Stimulated activated CD8-positive, alpha-beta memory T cell treated with anti-CD3 and anti-CD28 coated beads, Interleukin-15, amount 100 ng/mL, for 48 hours (primary cell): Measurements from ENCODE around the gene PTGES3.
"Not testable (repeated sequence)": the region's sequence is repeated elsewhere in the genome, so short reads cannot be mapped to it uniquely, and the experiment has no call there.

ENCODE experiments used
- DNase-seq, 2 donors: peaks; one replicate each; pipeline ENCODE4 v3.0.0-alpha.2; 2020; ENCODE audit warnings: low read depth in 2 of 2

The PTGES3 gene

GRCh38 chr12:56709759-56710376, 21.8 kb upstream of the PTGES3 start:
- DNase-seq: no peak

DNA sequence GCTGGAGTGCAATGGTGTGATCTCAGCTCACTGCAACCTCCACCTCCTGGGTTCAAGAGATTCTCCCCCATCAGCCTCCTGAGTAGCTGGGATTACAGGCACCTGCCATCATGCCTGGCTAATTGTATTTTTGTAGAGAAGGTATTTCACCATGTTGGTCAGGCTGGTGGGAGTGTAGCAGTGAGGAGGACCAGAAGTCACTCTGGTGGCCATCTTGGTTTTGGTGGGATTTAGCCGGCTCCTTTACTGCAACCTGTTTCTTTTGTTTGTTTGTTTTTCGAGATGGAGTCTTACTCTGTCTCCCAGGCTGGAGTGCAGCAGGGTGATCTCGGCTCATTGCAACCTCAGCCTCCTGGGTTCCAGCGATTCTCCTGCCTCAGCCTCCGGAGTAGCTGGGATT, 16.4 kb upstream of the PTGES3 start:
- DNase-seq: not testable (repeated sequence)

- no peak for DNase-seq
Observed at GRCh38 chr12:56699020-56699661, 11.1 kb upstream of the PTGES3 start.

DNA sequence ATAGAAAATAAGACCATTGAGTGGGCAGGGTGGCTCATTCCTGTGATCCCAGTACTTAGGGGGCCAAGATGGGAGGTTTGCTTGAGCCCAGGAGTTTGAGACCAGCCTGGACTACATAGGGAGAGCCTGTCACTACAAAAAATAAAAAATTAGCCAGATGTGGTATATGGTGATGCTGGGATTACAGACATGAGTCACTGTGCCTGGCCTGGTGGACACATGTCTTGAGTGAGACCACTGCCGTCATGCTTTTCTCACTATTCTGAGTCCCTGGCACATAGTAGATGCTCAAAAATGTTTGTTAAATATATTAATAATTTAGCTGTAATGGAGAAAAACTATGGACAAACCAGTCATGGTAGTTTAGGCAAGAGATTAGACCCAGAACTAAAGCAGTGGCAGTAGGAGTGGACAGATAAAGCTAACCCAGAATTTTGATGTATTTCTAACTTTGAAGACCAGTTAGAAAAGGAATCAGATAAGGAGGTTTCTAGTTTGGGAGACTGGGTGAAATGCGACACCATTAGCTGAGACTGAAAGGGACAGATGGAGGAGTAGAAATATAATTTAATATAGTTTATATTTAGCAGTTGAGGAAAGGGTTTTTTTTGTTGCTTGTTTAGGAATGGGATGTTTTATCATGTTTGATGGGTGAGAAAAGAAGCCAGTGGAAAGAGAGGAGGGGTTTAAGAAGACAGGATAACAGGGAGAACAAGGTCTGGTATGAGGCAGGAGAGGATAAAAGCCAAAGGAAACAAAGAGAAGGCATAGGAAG, 7.4 kb upstream of the PTGES3 start:
- no peak for DNase-seq

GRCh38 chr12:56694161-56694560, 6.1 kb upstream of the PTGES3 start:
- no peak for DNase-seq

DNA sequence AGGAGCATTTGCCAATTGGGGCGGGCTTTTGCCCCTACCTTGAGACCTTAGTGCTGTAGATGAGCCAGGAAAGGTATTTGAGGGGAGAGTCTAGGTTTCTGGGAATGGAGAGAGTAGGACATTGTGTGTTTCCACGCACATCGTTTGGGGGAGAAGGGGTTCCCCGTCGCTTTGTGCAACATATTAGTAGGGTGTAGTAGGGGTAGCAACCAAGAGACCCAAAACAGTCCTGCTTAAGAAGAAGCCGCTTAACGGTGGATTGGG, 694 bp upstream of the PTGES3 start:
- no peak for DNase-seq

GRCh38 chr12:56687223-56688128, 608 bp downstream of the PTGES3 start:
- DNase-seq: no peak

GRCh38 chr12:56684745-56685359, 3.2 kb downstream of the PTGES3 start:
- DNase-seq: no peak

- DNase-seq: no peak
Observed at GRCh38 chr12:56682323-56682722, 5.8 kb downstream of the PTGES3 start.

DNA sequence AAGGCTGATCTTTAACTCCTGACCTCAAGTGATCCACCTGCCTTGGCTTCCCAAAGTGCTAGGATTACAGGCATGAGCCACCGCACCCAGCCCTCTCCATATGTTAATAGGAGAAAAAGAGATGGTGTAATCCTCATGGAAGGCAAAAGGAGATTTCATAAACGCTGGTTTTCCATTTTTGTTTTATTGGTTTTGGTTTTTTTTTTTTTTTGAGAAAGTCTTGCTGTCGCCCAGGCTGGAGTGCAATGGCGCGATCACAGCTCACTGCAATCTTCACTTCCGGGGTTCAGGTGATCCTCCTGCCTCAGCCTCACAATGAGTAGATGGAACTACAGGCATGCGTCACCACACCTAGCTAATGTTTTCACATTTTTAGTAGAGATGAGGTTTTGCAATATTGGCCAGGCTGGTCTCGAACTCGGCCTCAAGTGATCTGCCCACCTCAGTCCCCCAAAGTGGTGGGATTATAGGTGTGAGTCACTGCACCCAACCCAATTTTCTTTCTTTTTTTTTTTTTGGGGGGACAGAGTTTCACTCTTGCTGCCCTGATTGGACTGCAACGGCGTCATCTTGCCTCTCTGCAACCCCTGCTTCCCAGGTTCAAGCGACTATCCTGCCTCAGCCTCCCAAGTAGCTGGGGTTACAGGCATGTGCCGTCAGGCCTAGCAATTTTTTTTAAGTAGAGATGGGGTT, 8.1 kb downstream of the PTGES3 start:
- no peak for DNase-seq

DNA sequence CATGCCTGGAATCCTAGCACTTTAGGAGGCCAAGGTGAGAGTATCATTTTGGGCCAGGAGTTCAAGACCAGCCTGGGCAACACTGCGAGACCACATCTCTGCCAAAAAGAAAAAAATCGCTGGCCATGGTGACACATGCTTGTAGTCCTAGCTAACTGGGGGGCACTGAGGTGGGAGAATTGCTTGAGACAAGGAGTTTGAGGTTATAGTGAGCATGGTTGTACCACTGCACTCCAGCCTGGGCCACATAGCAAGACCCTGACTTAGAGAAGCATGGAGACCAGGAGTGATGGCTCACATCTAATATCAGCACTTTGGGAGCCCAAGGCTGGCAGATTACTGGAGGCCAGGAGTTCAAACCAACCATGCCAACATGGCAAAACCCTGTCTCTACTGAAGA, 9.2 kb downstream of the PTGES3 start:
- DNase-seq: no peak

DNA sequence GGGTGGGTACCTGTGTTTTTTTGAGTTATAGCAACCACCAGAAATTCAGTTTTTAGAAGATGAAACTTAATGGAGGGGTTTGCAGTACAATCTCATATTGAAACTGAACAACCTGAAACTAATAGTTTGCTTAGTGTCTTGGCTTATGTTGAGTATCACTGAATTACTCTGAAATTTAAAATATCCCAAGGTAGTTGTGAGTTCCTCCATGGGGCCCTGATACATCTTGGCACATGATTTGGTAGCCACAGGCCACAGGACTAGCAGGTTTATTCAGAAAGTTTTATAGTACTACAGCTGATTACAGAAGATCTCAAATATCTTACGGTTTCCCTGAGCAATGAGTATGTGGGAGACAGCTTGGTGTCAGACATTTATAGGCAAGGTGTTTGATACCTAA, 10.4 kb downstream of the PTGES3 start:
- no peak for DNase-seq

DNA sequence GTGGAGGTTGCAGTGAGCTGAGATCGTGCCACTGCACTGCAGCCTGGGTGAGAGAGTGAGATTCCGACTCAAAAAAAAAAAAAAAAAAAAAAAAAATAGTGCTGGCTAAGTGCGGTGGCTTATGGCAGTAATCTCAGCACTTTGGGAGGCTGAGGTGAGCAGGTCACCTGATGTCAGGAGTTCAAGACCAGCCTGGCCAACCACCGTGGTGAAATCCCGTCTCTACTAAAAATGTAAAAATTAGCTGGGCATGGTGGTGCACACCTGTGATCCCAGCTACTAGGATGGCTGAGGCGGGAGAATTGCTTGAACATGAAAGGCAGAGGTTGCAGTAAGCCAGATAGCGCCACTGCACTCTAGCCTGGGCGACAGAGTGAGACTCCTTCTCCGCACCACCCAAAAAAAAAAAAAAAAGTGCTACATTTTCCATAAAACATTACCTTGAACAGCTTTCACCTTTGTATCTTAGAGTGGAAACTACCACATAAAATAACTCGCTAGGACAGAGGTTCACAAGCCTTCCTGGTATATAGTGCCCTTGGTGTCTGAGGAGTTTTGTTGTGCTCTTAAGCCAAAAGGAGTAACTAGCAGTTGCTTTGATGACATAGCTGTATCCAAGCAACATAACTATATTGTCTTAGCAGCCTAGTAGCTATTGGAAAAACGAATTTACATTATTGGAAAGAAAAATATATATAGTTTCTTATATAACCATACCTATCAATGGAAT, 11.1 kb downstream of the PTGES3 start:
- no peak for DNase-seq

DNA sequence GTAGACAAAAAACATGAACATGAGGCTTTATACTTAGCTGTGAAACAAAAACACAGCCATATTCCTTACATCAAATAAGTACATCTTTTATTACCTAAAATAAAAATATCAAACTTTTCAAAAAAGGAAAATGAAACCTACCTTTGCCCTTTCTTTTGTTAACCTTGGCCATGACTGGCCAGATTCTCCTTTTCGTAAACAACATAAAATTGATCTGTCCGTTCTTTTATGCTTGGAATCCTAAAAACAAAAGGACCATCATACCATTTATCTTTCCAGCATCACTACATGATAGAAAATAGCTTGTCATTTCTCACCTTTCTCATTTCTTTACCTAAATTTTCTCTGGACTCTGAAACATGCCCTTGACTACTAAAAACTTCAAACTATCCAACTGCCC, 16.5 kb downstream of the PTGES3 start:
- no peak for DNase-seq

DNA sequence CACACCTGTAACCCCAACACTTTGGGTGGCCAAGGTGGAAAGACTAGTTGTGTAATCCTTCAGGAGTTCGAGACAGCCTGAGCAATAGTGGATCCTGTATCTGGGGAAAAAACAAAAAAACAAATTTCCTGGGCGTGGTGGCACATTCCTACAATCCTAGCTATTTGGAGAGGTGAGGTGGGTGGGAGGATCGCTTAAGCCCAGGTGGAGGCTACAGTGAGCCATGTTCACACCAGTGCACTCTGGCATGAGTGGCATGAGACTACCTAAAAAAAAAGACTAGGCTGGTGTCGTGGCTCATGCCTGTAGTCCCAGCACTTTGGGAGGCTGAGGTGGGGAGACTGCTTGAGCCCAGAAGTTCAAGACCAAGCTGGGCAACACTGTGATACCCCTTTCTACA, 17.2 kb downstream of the PTGES3 start:
- no peak for DNase-seq

DNA sequence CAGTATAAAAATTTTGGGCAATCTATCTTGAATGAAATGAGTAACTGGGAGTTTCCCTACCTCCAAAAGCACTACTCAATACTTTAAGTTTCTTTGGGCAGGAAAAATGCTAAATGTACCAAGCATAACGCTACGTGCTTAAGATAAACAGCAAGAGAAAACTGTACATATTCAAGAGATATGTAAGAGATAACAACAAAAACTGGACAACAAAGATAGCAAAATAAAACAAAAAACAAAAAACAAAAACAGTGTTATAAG, 20.0 kb downstream of the PTGES3 start:
- no peak for DNase-seq

GRCh38 chr12:56661979-56662638, 26.0 kb downstream of the PTGES3 start:
- DNase-seq: no peak

DNA sequence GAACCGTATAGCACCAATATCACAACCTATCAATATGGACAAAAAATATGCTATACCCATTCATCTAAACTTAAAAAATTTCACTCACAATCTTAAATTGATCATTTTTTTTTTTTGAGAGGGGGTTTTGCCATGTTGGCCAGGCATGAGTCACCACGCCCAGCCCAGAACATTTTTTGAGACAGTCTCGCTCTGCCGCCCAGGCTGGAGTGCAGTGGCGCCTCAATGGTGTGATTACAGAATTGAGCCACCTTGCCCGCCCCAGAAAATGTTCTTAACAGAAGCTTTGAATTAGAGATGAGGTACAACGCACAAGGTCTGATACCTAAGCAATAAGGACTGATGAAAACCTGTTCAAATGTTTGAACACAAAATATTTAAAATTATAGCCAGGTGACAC, 26.5 kb downstream of the PTGES3 start:
- DNase-seq: no peak

DNA sequence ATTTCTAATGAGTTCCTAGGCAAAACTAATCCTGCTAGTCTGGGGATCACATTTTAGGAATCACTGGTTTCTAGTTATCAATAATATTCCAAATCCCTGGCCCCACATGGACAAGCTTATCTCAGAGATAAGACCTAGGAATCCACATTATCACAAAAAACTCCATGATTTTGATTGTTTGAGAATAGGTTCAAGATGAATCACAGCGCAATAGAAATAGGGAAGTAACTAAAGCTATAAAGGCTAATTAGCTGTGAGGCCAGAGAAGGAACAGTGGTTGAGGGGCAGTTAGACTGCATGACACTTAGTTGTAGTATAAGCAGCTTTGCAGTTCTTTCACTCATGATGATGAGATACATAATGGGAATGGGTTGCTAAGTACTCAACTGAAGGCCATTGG, 29.2 kb downstream of the PTGES3 start:
- no peak for DNase-seq
